GM21526 (cell line): ENCODE measurements around the gene MMP20.

Source experiments
- ATAC-seq: cut with Tn5 transposase; IDR thresholded peaks from one replicate; pipeline ENCODE4 v1.9.1; 2021; ENCODE audit warnings: moderate library complexity; ENCODE audit not compliant: unreplicated experiment, low FRiP score

MMP20 gene

DNA sequence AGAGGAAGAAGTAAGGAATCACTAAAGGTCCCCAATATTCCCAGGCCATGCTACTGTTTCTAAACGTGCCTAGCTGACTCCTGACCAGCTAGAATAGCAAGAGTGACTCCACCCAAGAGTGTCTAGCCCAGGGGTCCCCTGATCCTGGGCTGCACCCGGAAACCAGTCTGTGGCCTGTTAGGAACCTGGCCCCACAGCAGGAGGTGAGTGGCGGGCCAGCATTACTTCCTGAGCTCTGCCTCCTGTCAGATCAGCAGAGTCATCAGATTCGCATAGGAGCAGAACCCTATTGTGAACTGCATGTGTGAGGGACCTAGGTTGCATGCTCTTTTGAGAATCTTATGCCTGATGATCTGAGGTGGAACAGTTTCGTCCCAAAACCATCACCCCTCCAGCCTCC, 2.0 kb downstream of the MMP20 start:
- ATAC-seq = no peak

DNA sequence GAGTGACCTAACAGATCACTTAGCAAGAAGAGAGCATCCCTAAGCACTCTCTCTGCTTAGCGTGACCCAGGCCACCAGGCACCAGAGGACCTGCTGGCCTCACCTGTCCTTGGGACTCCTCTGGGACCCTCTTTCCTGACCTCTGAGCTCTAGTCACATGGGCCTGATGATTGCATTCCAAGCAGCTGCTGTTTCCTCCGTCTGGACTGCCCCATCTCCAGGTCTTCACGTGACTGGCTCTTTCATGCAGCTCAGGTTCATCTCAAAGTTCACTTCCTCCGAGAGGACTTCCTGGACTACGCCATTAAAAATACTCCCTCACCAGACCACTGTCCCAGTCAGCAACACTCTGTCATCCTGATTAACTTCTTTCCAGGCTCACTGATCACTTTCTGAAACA, 2.9 kb downstream of the MMP20 start:
- no peak for ATAC-seq

DNA sequence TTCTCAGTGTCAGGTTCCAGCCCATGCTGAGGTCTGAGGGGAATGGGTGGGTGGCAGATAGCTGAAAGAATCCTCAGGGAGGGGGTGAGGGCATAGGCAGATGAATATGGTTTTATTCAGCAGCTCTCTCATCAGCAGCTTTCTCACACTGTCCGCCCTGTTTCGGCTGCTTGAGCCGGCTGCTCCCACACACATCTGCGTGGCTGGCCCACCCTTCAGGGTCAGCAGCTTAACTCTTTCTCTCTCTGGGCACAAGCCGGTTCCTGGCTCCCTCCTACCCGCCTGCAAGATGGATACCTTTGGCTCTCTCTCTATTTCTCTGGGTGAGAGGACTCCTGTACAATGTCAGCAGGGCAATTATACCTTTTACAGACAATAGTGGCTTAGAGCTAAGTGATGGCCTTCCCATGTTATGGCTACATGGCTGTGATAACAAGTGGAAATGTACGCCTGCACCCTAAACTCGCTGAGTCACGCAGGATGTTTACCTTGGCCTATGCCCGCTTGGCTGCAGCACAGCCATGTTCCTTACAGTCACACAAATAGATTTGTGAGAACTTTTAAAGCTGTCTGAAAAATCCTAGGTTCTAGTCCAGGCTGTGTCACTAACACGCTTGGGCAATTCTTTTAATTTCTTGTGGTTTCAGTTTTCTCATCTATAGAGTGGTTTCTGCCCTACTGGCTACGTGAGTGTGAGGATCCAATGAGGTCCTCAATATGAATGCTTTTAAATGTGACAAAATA, 4.1 kb downstream of the MMP20 start:
- peak; percentile 65 for ATAC-seq

DNA sequence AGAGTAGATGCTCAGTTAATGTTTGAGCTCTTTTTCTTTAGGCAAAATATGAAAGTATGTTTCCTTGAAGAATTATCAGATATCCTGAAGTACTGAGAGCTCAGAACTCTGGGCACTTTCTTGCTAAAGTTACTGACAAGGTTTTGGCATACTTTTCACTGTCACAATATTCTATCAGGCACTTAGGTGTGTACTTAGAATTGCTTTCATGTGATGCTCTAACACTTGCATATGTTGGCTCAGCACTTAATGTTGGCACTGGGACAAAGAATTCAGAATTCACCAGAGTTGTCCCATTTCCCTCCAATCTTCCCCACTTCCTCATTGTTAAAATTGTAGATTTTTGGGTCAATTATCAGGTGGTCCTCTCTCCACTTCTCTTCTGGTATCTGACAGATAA, 5.0 kb downstream of the MMP20 start:
- no peak for ATAC-seq

DNA sequence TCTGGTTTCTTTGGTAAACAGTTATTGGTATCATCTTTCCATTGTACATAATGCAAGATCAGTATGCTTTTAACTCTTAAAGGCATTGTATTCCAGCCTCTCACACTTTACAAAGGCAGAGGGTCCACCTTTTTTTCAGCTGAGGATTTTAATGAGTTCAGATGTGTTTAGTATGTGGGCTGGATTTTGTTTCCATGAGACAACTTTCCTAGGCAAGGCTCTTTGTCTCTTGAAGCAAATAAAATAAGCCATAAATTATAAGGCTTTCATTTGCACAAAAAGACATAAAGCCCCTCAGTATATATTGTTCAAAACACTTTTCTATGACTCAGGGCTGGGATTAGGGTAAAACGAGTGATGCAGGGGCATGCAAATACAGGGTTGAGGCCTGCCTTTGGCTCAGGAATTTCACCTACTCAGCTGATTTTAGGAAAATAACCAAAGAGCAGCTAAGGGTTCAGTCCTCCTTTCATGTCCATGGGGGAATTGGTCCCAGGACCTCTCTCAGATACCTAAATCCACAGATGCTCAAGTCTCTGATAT, 7.6 kb downstream of the MMP20 start:
- no peak for ATAC-seq

DNA sequence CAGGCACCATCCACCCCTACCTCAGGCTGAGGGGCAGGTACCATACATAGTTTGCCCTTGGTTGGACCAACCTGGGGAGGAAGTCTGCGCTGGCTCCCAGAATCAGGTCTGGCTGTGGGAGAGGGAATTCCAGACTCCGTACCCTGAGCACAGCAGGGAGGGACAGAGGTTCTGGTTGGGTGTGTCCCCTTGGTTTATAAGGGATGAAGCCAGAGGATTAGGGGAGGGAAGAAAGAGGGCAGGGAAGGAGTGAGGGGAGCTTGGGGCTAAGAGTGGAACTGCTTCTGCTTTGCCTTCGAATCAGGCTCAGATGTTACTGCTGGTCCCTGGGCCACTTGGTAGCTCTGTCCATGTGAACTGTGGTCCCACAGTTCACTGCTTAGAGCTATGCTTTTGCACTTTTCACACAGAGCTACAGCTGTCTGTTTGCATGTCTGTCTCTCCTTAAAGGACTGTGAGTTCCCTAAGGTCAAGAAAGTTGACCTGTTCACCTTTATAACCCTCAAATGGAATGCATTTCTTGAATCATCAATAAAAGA, 9.2 kb downstream of the MMP20 start:
- no peak for ATAC-seq

DNA sequence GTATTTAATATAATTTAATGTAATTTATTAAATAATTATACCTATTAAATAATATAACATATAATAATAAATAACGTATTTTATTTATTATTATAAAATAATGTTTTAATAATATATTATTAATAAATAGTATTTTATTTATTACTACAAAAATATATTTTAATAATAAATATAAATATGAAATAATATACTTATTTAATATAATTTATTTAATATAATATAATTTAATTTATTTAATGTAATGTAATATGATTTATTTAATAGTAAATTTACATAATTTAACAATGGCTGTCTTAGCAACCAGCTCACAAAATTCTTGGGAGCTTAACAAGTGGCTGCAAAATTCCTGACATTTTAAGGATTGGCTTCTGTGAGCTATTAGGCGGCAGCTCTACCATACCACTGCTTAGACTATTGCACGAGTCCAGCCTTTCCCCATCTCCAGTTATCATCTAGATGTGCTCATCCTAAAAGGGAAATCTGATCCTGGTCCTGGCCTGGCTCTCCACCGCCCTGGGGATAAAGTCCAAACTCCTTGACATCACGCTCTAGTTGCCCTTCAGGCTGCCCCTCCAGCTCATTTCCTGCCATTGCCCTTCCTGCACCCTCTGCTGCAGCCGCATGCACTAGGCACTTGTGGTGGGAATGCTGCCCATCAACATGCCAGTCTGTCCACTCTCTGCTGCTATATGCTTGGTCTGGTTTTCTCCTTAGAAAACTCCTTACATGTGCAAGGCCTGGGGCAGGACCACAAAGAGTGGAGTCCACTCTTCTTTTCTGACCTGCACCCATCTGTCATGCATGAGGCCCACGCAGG, 9.8 kb downstream of the MMP20 start:
- ATAC-seq = no peak

DNA sequence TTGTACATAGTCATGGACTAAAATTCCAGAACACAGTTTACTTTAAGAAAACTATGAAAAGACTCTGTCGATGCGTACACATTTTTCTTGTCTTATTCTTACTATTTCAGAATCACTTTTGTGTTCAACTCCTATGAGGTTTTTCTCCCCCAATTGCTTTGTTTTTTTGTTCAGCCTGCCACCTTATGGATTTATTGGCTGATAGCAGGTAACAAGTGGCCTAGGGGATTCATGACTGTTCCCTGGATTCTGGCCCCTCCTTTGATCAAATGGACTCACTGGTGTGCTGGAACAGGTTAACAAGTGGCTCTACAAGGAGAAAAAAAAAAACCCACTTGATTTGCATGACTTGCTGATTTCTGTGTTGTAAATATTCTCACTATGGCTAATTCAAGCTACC, 10.6 kb downstream of the MMP20 start:
- ATAC-seq = no peak

DNA sequence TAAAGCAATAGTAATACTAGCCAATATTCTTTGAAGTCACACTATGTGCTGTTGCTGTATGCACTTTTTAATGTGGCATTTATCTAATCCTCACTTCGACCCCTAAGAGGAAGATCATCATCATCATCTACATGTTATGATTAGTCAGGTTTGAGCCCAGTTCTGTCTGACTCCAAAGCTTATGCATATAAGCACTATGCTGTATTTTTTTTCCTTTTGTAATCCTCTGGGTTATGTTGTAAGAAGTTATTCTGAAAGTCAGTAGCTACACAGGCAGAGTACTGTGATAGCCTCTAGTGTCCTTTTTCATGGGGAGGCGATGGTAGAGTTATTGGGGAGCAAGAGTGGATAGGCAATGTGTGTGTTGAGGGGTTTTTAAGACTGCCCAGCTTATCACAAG, 11.1 kb downstream of the MMP20 start:
- no peak for ATAC-seq

DNA sequence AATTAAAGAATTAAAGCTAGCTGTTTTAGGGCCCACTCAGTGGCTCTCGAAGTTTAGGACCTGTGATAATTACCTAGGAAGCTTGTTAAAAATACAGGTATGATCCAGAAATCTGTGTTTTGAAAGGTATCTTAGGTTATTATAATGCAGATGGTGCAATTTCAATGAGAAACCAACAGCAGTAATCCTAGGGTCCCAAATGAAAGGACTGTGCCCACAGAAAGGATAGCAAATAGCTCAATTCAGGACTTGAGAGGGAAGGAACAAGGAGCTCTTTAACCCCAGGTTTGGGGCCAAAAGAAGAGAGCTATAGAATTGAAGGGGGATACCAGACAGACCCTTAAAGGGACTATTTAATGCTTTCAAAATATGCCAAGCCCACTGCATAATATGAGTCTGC, 11.7 kb downstream of the MMP20 start:
- ATAC-seq = no peak

DNA sequence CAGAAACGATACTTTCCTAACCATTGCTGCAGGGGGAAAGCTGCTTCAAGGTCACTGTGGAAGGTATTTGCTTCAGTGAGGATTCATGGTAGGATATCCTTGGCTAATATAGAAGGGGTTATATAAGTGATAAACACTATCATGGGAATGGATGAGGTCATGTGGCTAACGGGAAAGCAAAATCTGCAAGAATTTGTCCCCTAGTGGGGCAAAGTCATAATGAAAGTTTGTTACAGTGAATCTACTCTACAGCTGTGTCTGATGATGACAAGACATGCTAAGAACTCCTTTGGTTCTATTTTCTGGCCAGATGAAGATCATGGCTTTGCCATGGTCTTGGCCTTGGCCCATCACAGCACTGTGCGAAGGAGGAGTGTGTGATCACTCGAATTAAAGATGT, 13.8 kb downstream of the MMP20 start:
- ATAC-seq = peak; percentile 47

DNA sequence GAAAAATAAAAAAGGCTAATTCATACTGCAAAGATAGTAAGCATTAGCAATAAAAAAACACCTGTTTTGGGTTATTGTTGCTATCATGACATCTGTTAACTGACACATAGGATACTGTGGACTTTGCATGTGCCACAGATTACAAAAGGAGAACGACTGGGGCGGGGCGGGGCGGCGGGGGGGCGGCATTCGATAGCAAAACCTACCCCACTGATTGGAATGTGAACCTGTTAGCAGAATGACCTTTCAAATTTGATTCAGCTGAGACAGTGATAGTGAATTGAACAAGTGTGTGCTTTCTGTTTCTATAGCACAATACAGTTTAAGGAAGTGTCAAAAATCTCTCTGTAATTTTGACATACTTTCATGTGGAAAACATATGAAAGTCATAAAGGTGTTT, 14.9 kb downstream of the MMP20 start:
- ATAC-seq = no peak

DNA sequence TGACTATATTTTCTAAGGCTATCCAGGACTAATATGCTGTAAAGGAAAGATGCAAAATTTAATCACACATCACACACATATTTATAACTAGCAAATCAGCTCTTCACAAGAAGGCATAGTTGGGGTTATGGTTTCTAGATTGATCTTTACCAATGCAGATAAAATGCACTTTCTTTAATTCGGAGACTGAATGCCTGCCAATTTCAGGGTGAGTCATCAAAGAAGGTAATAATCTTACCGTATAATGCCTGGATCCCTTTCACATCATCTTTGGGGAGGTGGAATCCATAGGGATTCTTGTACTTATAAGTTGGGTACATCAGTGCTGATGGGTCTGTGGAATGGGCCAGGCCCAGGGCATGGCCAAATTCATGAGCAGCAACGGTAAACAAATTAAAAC, 16.4 kb downstream of the MMP20 start:
- no peak for ATAC-seq

DNA sequence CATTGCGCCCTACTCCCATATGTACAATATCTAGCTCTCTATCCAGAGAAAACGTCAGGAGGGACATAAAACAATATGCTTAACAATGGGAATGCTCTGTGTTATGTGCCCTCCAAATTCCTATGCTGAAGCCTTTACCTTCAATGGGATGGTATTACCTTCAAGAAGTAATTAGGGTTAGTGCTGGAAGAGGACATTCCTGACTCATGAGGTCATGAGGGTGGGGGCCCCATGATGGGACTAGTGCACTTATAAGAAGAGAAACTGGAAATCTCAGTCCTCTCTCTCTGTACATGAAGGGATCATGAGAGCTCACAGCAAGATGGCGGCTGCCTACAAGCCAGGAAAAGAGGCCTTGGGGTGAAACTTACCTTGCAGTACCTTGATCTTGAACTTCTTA, 20.3 kb downstream of the MMP20 start:
- no peak for ATAC-seq

DNA sequence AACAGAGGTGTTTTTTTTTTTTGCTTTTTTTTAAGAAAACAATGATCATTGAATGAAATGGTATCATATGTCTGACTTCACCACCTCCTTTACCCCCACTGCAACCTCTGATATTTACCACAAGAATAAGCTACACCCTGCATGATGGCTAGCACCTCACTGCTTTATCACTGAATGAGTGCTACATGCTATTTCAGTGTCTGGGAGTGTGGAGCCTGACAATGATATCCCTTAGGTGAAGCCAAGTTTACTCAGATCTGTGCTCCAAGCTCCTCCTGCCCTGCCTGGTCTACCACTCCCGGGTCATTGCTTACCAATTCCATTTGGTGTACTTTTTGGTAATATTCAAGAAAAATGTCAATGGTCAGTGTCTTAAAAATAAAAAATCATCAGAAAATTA, 21.1 kb downstream of the MMP20 start:
- ATAC-seq = no peak

DNA sequence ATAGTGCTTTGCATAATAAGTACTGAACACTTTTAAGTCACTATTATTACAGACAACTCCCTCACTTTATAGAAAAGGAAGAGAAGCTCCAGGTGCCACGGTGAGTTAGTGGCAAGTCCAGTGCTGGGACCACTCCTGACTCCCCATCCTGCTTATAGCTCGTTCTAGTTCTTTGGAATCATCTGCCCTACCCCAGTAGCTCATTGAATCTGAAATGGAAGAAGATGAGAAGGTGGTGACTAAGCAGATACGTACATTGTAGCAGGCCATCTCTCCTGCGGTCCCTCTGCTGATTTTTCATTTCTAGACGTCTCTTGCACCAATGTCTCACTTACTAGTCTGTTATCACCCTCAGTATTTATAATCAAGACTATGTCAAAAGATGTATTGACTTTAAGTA, 21.6 kb downstream of the MMP20 start:
- no peak for ATAC-seq

DNA sequence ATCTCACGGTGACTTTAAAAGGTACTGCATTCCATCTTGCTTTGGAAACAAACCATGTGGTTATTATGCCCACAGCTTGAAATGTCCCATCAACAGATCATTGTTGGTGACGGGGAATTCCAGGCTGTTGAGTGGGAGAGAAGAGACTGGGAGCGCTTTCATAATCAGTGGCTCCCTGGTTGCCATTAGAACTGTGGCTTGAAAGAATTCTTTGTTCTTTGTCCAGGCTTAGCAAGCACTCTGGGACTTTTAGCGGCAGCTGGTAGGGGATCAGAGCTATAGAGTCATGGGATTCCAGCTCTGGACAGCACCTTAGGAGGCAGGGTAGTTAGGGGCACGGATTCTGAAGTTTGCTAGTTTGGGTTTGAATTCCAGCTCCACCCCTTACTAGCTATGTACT, 22.0 kb downstream of the MMP20 start:
- no peak for ATAC-seq

DNA sequence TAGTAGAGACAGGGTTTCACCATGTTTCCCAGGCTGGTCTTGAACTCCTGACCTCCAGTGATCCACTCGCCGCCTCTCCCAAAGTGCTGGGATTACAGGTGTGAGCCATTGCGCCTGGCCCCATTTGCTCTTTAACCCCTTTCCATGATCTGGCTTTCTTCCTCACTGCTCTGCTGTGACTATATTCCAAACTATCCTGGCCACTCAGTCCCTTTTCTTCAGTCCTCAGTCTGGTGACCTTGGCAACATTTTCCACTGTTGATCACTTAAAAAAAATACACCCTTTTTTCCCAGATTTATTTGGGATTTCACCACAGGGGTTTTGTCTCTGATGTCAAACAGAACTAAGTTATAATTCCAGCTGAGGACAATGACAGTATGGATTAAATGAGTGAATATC, 24.5 kb downstream of the MMP20 start:
- ATAC-seq = no peak

DNA sequence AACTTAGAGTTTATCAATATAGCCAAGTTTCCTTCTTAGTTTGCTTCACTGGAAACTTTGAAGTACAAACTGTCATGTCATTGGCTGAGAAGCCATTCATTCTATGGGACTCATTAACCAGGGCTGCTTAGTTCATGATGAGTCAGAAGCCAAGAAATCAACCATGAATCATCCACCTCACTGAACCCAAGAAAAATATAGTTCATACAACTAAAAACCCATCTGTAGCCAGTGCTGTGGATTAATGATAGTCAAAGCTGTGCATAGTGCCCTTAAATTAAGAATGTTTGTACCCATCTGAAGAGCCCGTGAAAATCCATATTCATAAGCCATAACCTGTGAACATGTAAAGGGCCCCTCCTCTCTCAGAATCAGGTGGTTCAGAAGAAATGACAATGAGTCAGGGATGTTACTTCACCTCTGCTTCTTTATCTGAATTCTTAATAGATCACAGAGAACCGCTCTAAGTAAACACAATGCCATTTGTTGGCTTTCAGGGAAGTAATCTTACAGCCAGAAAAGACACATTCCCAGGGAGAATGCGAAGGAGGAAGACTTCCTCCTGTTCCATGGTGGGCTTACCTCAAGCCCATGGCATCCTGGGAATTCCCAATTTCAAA, 25.4 kb downstream of the MMP20 start:
- ATAC-seq = peak; percentile 63

DNA sequence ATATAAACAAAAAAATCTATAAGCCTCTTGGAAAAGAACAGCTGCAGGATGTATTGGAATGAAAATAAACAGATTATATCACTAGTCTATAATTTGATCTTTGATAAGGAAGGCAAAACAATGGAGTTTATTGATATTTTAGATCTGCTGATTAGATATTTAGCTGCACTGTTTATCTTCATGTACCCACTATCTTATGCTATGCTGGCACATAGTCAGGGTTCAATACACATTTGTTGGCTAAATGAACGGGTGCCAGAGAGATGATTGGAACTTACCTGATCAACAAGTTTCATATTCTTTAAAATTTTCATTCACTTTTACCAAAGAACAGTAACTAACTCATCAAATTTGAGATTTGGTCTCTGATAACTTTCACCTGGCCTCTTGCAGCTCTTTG, 26.9 kb downstream of the MMP20 start:
- ATAC-seq = no peak

DNA sequence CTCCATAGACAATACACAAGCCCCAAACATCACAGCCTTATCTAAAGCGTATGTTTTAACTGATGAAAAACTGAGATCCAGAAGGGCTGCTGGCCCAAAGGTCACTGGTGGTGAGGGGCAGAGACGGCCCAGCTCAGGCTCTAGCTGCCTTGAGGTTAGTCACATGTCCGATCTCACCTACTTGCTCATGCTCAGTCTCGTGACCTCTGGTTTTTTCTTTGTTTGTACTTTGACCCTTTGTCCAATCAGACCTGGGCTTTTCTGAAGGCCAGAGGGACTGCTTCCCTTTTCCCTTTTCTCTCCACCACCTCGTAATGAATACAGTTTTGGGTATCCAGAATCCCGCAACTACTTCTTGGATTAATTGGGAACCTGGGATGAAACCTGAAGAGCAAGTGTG, 28.6 kb downstream of the MMP20 start:
- ATAC-seq = no peak
